ENCODE data around the gene KCNJ15. TPM values are rescaled to one million over a fixed set of nuclear protein-coding genes. Genes with fewer than 3 reads are reported as not detected.
A peak's percentile ranks its signal among the peaks of the same experiment; 100 is the strongest.

The KCNJ15 gene
- total RNA-seq, 1 donor: 10.1 TPM

- H4K20me1 ChIP-seq (ENCODE audit: insufficient read depth, low read length): no peaks in the 10 kb centered on the region
- no peaks in the 10 kb centered on the region for H3K9me3 ChIP-seq (ENCODE audit: low read depth, low read length)
- DNase-seq (ENCODE audit: insufficient read length, low spot score, missing footprints): no peak
- no peak overlapping the region for H3K4me3 ChIP-seq (ENCODE audit: insufficient read depth, low read length)
- H3K27me3 ChIP-seq (ENCODE audit: insufficient read depth, low read length): no peaks in the 10 kb centered on the region
- no peaks in the 10 kb centered on the region for H3K36me3 ChIP-seq (ENCODE audit: insufficient read depth, low read length)
- H2AFZ ChIP-seq (ENCODE audit: low read length): no peak overlapping the region
- no peak for TF ChIP-seq CTCF (IDR thresholded peaks at IDR 0.05; ENCODE audit: extremely low read depth, low read depth, low read length)
- no peak overlapping the region for H3K27ac ChIP-seq (ENCODE audit: low read depth, low read length)
- H3K4me2 ChIP-seq (ENCODE audit: insufficient read depth, low read length): no peak overlapping the region
- peaks cover 28% of the 10 kb centered on the region for H3K4me1 ChIP-seq (ENCODE audit: insufficient read depth, low read length)
- H3K79me2 ChIP-seq (ENCODE audit: insufficient read depth, low read length): no peaks in the 10 kb centered on the region
Observed at GRCh38 chr21:38312822-38313221, 56.0 kb downstream of the KCNJ15 start.

- no peak for TF ChIP-seq CTCF (IDR thresholded peaks at IDR 0.05; ENCODE audit: extremely low read depth, low read depth, low read length)
- Histone ChIP-seq H3K36me3 (ENCODE audit: insufficient read depth, low read length) (no peaks in the 10 kb centered on the region), H2AFZ (ENCODE audit: low read length) (no peak overlapping the region), H3K27me3 (ENCODE audit: insufficient read depth, low read length) (no peaks in the 10 kb centered on the region), H3K79me2 (ENCODE audit: insufficient read depth, low read length) (no peaks in the 10 kb centered on the region), H3K4me3 (ENCODE audit: insufficient read depth, low read length) (no peak overlapping the region), H4K20me1 (ENCODE audit: insufficient read depth, low read length) (no peaks in the 10 kb centered on the region), H3K9me3 (ENCODE audit: low read depth, low read length) (no peaks in the 10 kb centered on the region), H3K4me1 (ENCODE audit: insufficient read depth, low read length) (peaks cover 21% of the 10 kb centered on the region), H3K4me2 (ENCODE audit: insufficient read depth, low read length) (no peak overlapping the region), H3K27ac (ENCODE audit: low read depth, low read length) (no peak overlapping the region)
- DNase-seq (ENCODE audit: insufficient read length, low spot score, missing footprints): no peak
Observed at GRCh38 chr21:38314558-38314957, 57.8 kb downstream of the KCNJ15 start.

GRCh38 chr21:38315122-38315521, 58.3 kb downstream of the KCNJ15 start:
- no peak for DNase-seq (ENCODE audit: insufficient read length, low spot score, missing footprints)
- Histone ChIP-seq H3K4me1 (ENCODE audit: insufficient read depth, low read length) (peaks cover 21% of the 10 kb centered on the region), H3K27me3 (ENCODE audit: insufficient read depth, low read length) (no peaks in the 10 kb centered on the region), H3K4me3 (ENCODE audit: insufficient read depth, low read length) (no peak overlapping the region), H3K9me3 (ENCODE audit: low read depth, low read length) (no peaks in the 10 kb centered on the region), H2AFZ (ENCODE audit: low read length) (peak overlapping the region; percentile 17), H3K36me3 (ENCODE audit: insufficient read depth, low read length) (no peaks in the 10 kb centered on the region), H3K27ac (ENCODE audit: low read depth, low read length) (no peak overlapping the region), H4K20me1 (ENCODE audit: insufficient read depth, low read length) (no peaks in the 10 kb centered on the region), H3K79me2 (ENCODE audit: insufficient read depth, low read length) (no peaks in the 10 kb centered on the region), H3K4me2 (ENCODE audit: insufficient read depth, low read length) (no peak overlapping the region)
- no peak for TF ChIP-seq CTCF (IDR thresholded peaks at IDR 0.05; ENCODE audit: extremely low read depth, low read depth, low read length)

GRCh38 chr21:38319781-38320180, 63.0 kb downstream of the KCNJ15 start:
- Histone ChIP-seq H3K4me1 (ENCODE audit: insufficient read depth, low read length) (peaks cover 28% of the 10 kb centered on the region), H3K27ac (ENCODE audit: low read depth, low read length) (peak overlapping the region; percentile 21), H3K4me3 (ENCODE audit: insufficient read depth, low read length) (no peak overlapping the region), H3K4me2 (ENCODE audit: insufficient read depth, low read length) (no peak overlapping the region), H3K36me3 (ENCODE audit: insufficient read depth, low read length) (no peaks in the 10 kb centered on the region), H3K79me2 (ENCODE audit: insufficient read depth, low read length) (no peaks in the 10 kb centered on the region), H3K9me3 (ENCODE audit: low read depth, low read length) (no peaks in the 10 kb centered on the region), H4K20me1 (ENCODE audit: insufficient read depth, low read length) (no peaks in the 10 kb centered on the region), H3K27me3 (ENCODE audit: insufficient read depth, low read length) (no peaks in the 10 kb centered on the region), H2AFZ (ENCODE audit: low read length) (peak overlapping the region; percentile 2)
- TF ChIP-seq CTCF (IDR thresholded peaks at IDR 0.05; ENCODE audit: extremely low read depth, low read depth, low read length): no peak
- no peak for DNase-seq (ENCODE audit: insufficient read length, low spot score, missing footprints)

Measured in osteoblast (primary cell).